ENCODE measurements around the gene USP35.

The USP35 gene

GRCh38 chr11:78150346-78150745 lies 38.4 kb upstream of the USP35 start:
- H3K9ac ChIP-seq (ENCODE audit: low read length): no peak overlapping the region
- H3K79me2 ChIP-seq (ENCODE audit: insufficient read depth, low read length): no peaks in the 10 kb centered on the region
- no peaks in the 10 kb centered on the region for H3K9me2 ChIP-seq (ENCODE audit: low read depth, low read length)
- no peaks in the 10 kb centered on the region for H3K4me1 ChIP-seq (ENCODE audit: insufficient read depth, low read length, severe bottlenecking)
- no peak overlapping the region for H2AFZ ChIP-seq (ENCODE audit: low read length)
- no peak overlapping the region for H3K27ac ChIP-seq (ENCODE audit: low read depth, low read length, poor library complexity, severe bottlenecking)
- TF ChIP-seq CTCF (IDR thresholded peaks at IDR 0.05; ENCODE audit: low read length) (no peak), EZH2 (IDR thresholded peaks at IDR 0.05; ENCODE audit: borderline replicate concordance, low read length) (no peak)
- no peaks in the 10 kb centered on the region for H3K36me3 ChIP-seq (ENCODE audit: insufficient read depth, low read length)
- H4K20me1 ChIP-seq (ENCODE audit: insufficient read depth, low read length): no peaks in the 10 kb centered on the region
- H3K4me3 ChIP-seq (ENCODE audit: low read depth, low read length, poor library complexity, severe bottlenecking): no peak overlapping the region
- H3K27me3 ChIP-seq (ENCODE audit: insufficient read depth, low read length): no peaks in the 10 kb centered on the region
- no peaks in the 10 kb centered on the region for H3K9me3 ChIP-seq (ENCODE audit: low read length)
- H3F3A ChIP-seq (ENCODE audit: insufficient read depth, low read length): no peaks in the 10 kb centered on the region
- no peak overlapping the region for H3K4me2 ChIP-seq (ENCODE audit: low read length)

- Histone ChIP-seq H2AFZ (ENCODE audit: low read length) (no peak overlapping the region), H3K79me2 (ENCODE audit: insufficient read depth, low read length) (no peaks in the 10 kb centered on the region), H3K36me3 (ENCODE audit: insufficient read depth, low read length) (no peaks in the 10 kb centered on the region), H3K4me1 (ENCODE audit: insufficient read depth, low read length, severe bottlenecking) (no peaks in the 10 kb centered on the region), H3K4me3 (ENCODE audit: low read depth, low read length, poor library complexity, severe bottlenecking) (no peak overlapping the region), H3K27ac (ENCODE audit: low read depth, low read length, poor library complexity, severe bottlenecking) (no peak overlapping the region), H3K9me3 (ENCODE audit: low read length) (no peaks in the 10 kb centered on the region), H3K9ac (ENCODE audit: low read length) (no peak overlapping the region), H3K4me2 (ENCODE audit: low read length) (no peak overlapping the region), H3K9me2 (ENCODE audit: low read depth, low read length) (no peaks in the 10 kb centered on the region), H3K27me3 (ENCODE audit: insufficient read depth, low read length) (no peaks in the 10 kb centered on the region), H4K20me1 (ENCODE audit: insufficient read depth, low read length) (no peaks in the 10 kb centered on the region), H3F3A (ENCODE audit: insufficient read depth, low read length) (no peaks in the 10 kb centered on the region)
- TF ChIP-seq EZH2 (IDR thresholded peaks at IDR 0.05; ENCODE audit: borderline replicate concordance, low read length): no peak
- TF ChIP-seq CTCF (IDR thresholded peaks at IDR 0.05; ENCODE audit: low read length): no peak
Observed at GRCh38 chr11:78150754-78151153, 38.0 kb upstream of the USP35 start.

- TF ChIP-seq EZH2 (IDR thresholded peaks at IDR 0.05; ENCODE audit: borderline replicate concordance, low read length): no peak
Observed at GRCh38 chr11:78151804-78152203, 36.9 kb upstream of the USP35 start.

GRCh38 chr11:78156127-78156844 lies 32.4 kb upstream of the USP35 start:
- no peaks in the 10 kb centered on the region for H3K36me3 ChIP-seq (ENCODE audit: insufficient read depth, low read length)
- no peak overlapping the region for H3K9ac ChIP-seq (ENCODE audit: low read length)
- H3K4me3 ChIP-seq (ENCODE audit: low read depth, low read length, poor library complexity, severe bottlenecking): no peak overlapping the region
- H4K20me1 ChIP-seq (ENCODE audit: insufficient read depth, low read length): no peaks in the 10 kb centered on the region
- H3K9me3 ChIP-seq (ENCODE audit: low read length): no peaks in the 10 kb centered on the region
- TF ChIP-seq EZH2 (IDR thresholded peaks at IDR 0.05; ENCODE audit: borderline replicate concordance, low read length) (no peak), CTCF (IDR thresholded peaks at IDR 0.05; ENCODE audit: low read length) (no peak)
- no peak overlapping the region for H3K4me2 ChIP-seq (ENCODE audit: low read length)
- H3K79me2 ChIP-seq (ENCODE audit: insufficient read depth, low read length): no peaks in the 10 kb centered on the region
- H3F3A ChIP-seq (ENCODE audit: insufficient read depth, low read length): no peaks in the 10 kb centered on the region
- H3K9me2 ChIP-seq (ENCODE audit: low read depth, low read length): no peaks in the 10 kb centered on the region
- H3K27me3 ChIP-seq (ENCODE audit: insufficient read depth, low read length): no peaks in the 10 kb centered on the region
- H2AFZ ChIP-seq (ENCODE audit: low read length): no peak overlapping the region
- no peak overlapping the region for H3K27ac ChIP-seq (ENCODE audit: low read depth, low read length, poor library complexity, severe bottlenecking)
- H3K4me1 ChIP-seq (ENCODE audit: insufficient read depth, low read length, severe bottlenecking): no peaks in the 10 kb centered on the region

More at GRCh38 chr11:78151804-78152203, 36.9 kb upstream of the USP35 start:
- no peaks in the 10 kb centered on the region for H3K36me3 ChIP-seq (ENCODE audit: insufficient read depth, low read length)
- H2AFZ ChIP-seq (ENCODE audit: low read length): no peak overlapping the region
- no peaks in the 10 kb centered on the region for H3K9me3 ChIP-seq (ENCODE audit: low read length)
- H3F3A ChIP-seq (ENCODE audit: insufficient read depth, low read length): no peaks in the 10 kb centered on the region
- H3K4me3 ChIP-seq (ENCODE audit: low read depth, low read length, poor library complexity, severe bottlenecking): no peak overlapping the region
- no peak overlapping the region for H3K27ac ChIP-seq (ENCODE audit: low read depth, low read length, poor library complexity, severe bottlenecking)
- no peaks in the 10 kb centered on the region for H4K20me1 ChIP-seq (ENCODE audit: insufficient read depth, low read length)
- H3K9me2 ChIP-seq (ENCODE audit: low read depth, low read length): no peaks in the 10 kb centered on the region
- H3K4me2 ChIP-seq (ENCODE audit: low read length): no peak overlapping the region
- no peaks in the 10 kb centered on the region for H3K4me1 ChIP-seq (ENCODE audit: insufficient read depth, low read length, severe bottlenecking)
- H3K27me3 ChIP-seq (ENCODE audit: insufficient read depth, low read length): no peaks in the 10 kb centered on the region
- no peak overlapping the region for H3K9ac ChIP-seq (ENCODE audit: low read length)
- no peaks in the 10 kb centered on the region for H3K79me2 ChIP-seq (ENCODE audit: insufficient read depth, low read length)
